HCT116 (cell line): ENCODE results near the gene FAM53B. TPM values are rescaled to one million over a fixed set of nuclear protein-coding genes. Genes with fewer than 3 reads are reported as not detected.

Experiments used
- ATAC-seq: fragments of 200-7000 bp; cut with Tn5 transposase; 2 replicates; pipeline ENCODE4 v1.9.1; 2020; ENCODE audit warnings: mild to moderate bottlenecking, moderate library complexity
- BruUV-seq: library from RNA; stranded (reverse); fragments of 400-500 nt; replicated peaks from 2 replicates; lab custom pipeline; 2021; lab: Mats Ljungman, UMichigan
- CTCF ChIA-PET: fragments of 300-600 bp; sonication (Branson Sonifier 250); formaldehyde crosslinking; loops from one replicate; lab custom pipeline; 2021; ENCODE audit warnings: antibody characterized with exemption; lab: Charles Lee
- POLR2A ChIA-PET: fragments of 300-600, 350-600 bp; sonication (Branson Sonifier 250); formaldehyde crosslinking; loops from one replicate; lab custom pipeline; 2021; ENCODE audit warnings: antibody characterized with exemption; lab: Charles Lee
- RAD21 ChIA-PET, 2 experiments: fragments of 300-600 bp; sonication (Branson Sonifier 250); formaldehyde crosslinking; loops; one replicate each; lab custom pipeline; 2023; ENCODE audit warnings: low total read pairs in 2 of 2; ENCODE audit not compliant: uncharacterized antibody in 2 of 2, unreplicated experiment in 2 of 2, low non-redundant PET in 1 of 2; lab: Charles Lee
- DNase-seq: peaks from one replicate; pipeline ENCODE4 v3.0.0-alpha.2; 2010; ENCODE audit warnings: low read depth, low spot score
- H2AFZ ChIP-seq: fragments of 200-600 bp; shearing (Covaris generic), sonication (generic); 2 replicates; pipeline ENCODE4 v1.6.1; 2017; ENCODE audit warnings: low read depth, mixed run types, mixed read lengths, antibody characterized with exemption, low read length; ENCODE audit not compliant: poor library complexity, severe bottlenecking
- H3K27ac ChIP-seq: 2 replicates; pipeline ENCODE4 v1.5.1; 2012; ENCODE audit warnings: low read depth, low read length
- H3K27me3 ChIP-seq: fragments of 200-600 bp; sonication (generic); 2 replicates; pipeline ENCODE4 v1.6.1; 2016; ENCODE audit warnings: mixed run types, low read length, mixed read lengths; ENCODE audit not compliant: insufficient read depth
- H3K36me3 ChIP-seq, 2 experiments: fragments of 200-500 bp in 1 of 2; fragments of 200-600 bp in 1 of 2; sonication (Bioruptor generic) in 1 of 2; sonication (generic) in 1 of 2; 2 replicates each; pipeline versions ENCODE4 v1.5.1 to v1.6.1; 2014 to 2016; ENCODE audit warnings: low read length in 2 of 2, inconsistent platforms in 1 of 2, mixed read lengths in 1 of 2, mixed run types in 1 of 2; ENCODE audit not compliant: insufficient read depth in 2 of 2, control insufficient read depth in 1 of 2
- H3K4me1 ChIP-seq, 2 experiments: fragments of 200-600 bp in 1 of 2; sonication (generic) in 1 of 2; 2 replicates each; pipeline versions ENCODE4 v1.5.1 to v1.6.1; 2012 to 2017; ENCODE audit warnings: low read length in 2 of 2, inconsistent platforms in 1 of 2, mild to moderate bottlenecking in 1 of 2, mixed read lengths in 1 of 2, mixed run types in 1 of 2, moderate library complexity in 1 of 2; ENCODE audit not compliant: insufficient read depth in 2 of 2, control insufficient read depth in 1 of 2
- H3K4me2 ChIP-seq: fragments of 200-600 bp; sonication (generic); 2 replicates; pipeline ENCODE4 v1.6.1; 2017; ENCODE audit warnings: mixed run types, low read length, mixed read lengths
- H3K4me3 ChIP-seq, 2 experiments: fragments of 200-600 bp in 1 of 2; sonication (generic) in 1 of 2; replicated peaks in 1 of 2; 2 replicates each; pipeline ENCODE4 v1.5.1; 2011 to 2016; ENCODE audit warnings: low read length in 2 of 2, control low read depth in 1 of 2, low read depth in 1 of 2, mild to moderate bottlenecking in 1 of 2, mixed read lengths in 1 of 2, mixed run types in 1 of 2
- H3K79me2 ChIP-seq: fragments of 200-600 bp; sonication (generic); 2 replicates; pipeline ENCODE4 v1.6.1; 2017; ENCODE audit warnings: mild to moderate bottlenecking, mixed run types, low read length, moderate library complexity, mixed read lengths; ENCODE audit not compliant: insufficient read depth
- H3K9ac ChIP-seq: fragments of 200-600 bp; sonication (generic); 2 replicates; pipeline ENCODE4 v1.6.1; 2016; ENCODE audit warnings: low read length, mixed read lengths
- H3K9me2 ChIP-seq: fragments of 200-600 bp; sonication (generic), shearing (Covaris generic); 2 replicates; pipeline ENCODE4 v1.6.1; 2017; ENCODE audit warnings: mixed run types, mild to moderate bottlenecking, moderate library complexity; ENCODE audit not compliant: insufficient read depth
- H3K9me3 ChIP-seq, 2 experiments: fragments of 200-500 bp in 1 of 2; fragments of 200-600 bp in 1 of 2; sonication (Bioruptor generic) in 1 of 2; sonication (generic) in 1 of 2; 2 replicates each; pipeline ENCODE4 v1.6.1; 2014 to 2017; ENCODE audit warnings: low read length in 2 of 2, mixed read lengths in 2 of 2, inconsistent platforms in 1 of 2, low read depth in 1 of 2, mild to moderate bottlenecking in 1 of 2, mixed run types in 1 of 2, moderate library complexity in 1 of 2; ENCODE audit not compliant: control insufficient read depth in 1 of 2, insufficient read depth in 1 of 2
- H4K20me1 ChIP-seq: fragments of 200-600 bp; sonication (generic), shearing (Covaris generic); 2 replicates; pipeline ENCODE4 v1.6.1; 2017; ENCODE audit warnings: mixed run types, mild to moderate bottlenecking, moderate library complexity; ENCODE audit not compliant: insufficient read depth
- EGR1 ChIP-seq: IDR thresholded peaks from 2 replicates; pipeline ENCODE4 v1.6.1; 2012; ENCODE audit warnings: low read depth
- EZH2 ChIP-seq: fragments of 200-600 bp; sonication (generic); IDR thresholded peaks from 2 replicates; pipeline ENCODE4 v1.6.1; 2017; ENCODE audit warnings: antibody characterized with exemption, mixed run types
- EZH2phosphoT487 ChIP-seq: fragments of 200-600 bp; IDR thresholded peaks from 2 replicates; pipeline ENCODE4 v1.6.1; 2018; ENCODE audit warnings: antibody characterized with exemption, borderline replicate concordance
- SP1 ChIP-seq: IDR thresholded peaks from 2 replicates; pipeline ENCODE4 v1.6.1; 2012; ENCODE audit warnings: low read depth
- YY1 ChIP-seq: IDR thresholded peaks from 2 replicates; pipeline ENCODE4 v1.6.1; 2011; ENCODE audit warnings: low read length, low read depth, moderate library complexity, mild to moderate bottlenecking; ENCODE audit not compliant: insufficient replicate concordance; ENCODE audit errors: extremely low read depth
- ZNF274 ChIP-seq: fragments of 200-500 bp; sonication (Bioruptor generic); IDR thresholded peaks from 2 replicates; pipeline ENCODE4 v1.6.1; 2014; ENCODE audit warnings: mild to moderate bottlenecking, low read depth, low read length, inconsistent platforms
- intact Hi-C: fragments of 100-400 bp; cut with micrococcal nuclease; formaldehyde crosslinking; loops from 2 replicates; pipeline ENCODE4 v1.10.0; 2022
- total RNA-seq: library from RNA; stranded (reverse); gene quantifications from one replicate; pipeline ENCODE4 v1.2.1, GENCODE V29; 2021; ENCODE audit not compliant: unreplicated experiment
- TF ChIP-seq, protein P1 (sequence below): IDR thresholded peaks from 2 replicates; pipeline ENCODE4 v1.6.1; 2011; ENCODE audit warnings: mild to moderate bottlenecking, low read length, moderate library complexity; ENCODE audit not compliant: insufficient replicate concordance; ENCODE audit errors: extremely low read depth

Gene FAM53B
- total RNA-seq, 1 experiment from 2014 or later = 19.6 TPM

DNA sequence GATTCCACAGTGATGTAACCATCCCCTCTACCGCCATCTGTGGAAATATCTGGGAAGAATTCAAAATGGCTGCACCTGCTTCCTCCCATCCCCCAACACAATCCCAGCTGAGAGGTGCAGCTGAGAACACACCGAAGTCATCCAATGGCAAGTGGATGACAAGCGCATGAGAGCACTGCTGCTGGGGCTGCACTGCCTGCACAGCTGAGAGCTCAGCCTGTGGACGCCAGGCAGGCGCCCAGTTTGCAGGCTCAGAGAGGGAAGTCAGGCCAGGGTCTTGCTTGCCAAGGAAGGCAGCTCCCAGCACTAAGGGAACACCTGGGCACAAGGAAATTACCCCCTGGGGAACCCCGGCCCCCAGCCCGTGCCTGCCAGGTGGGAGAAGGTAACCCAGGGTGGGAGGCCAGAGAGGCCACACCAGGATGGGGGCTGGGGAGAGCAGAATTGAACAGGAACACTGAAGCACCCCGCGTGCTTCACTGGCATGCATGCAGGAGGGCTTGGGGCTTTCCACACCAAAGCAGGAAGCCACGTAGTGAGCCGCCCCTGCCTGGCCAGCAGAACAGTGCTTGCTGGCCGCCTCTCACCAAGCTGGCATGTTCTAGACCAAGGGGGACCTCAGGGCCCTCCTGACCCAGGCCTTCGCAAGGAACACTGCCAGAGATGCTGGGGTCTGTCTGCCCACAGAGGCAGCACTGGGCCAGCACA lies 46.2 kb downstream of the FAM53B start:
- CTCF ChIA-PET = no interaction called here
- Histone ChIP-seq H3K9ac (no peak overlapping the region), H3K4me2 (no peak overlapping the region), H3K9me2 (no peaks in the 10 kb centered on the region), H3K4me1 (no peaks in the 10 kb centered on the region), H3K79me2 (no peaks in the 10 kb centered on the region), H3K36me3 (peaks cover 0 to 3% of the 10 kb centered on the region in 2 experiments; a peak in 2 of 4 replicates), H3K27ac (no peak overlapping the region), H3K9me3 (no peaks in the 10 kb centered on the region), H3K27me3 (no peaks in the 10 kb centered on the region), H4K20me1 (no peaks in the 10 kb centered on the region), H2AFZ (no peak overlapping the region), H3K4me3 (no peak overlapping the region)
- no peak for TF ChIP-seq ZNF274
- TF ChIP-seq EZH2phosphoT487 = no peak
- no peak for TF ChIP-seq EZH2
- no peak for TF ChIP-seq SP1
- TF ChIP-seq, protein P1, sequence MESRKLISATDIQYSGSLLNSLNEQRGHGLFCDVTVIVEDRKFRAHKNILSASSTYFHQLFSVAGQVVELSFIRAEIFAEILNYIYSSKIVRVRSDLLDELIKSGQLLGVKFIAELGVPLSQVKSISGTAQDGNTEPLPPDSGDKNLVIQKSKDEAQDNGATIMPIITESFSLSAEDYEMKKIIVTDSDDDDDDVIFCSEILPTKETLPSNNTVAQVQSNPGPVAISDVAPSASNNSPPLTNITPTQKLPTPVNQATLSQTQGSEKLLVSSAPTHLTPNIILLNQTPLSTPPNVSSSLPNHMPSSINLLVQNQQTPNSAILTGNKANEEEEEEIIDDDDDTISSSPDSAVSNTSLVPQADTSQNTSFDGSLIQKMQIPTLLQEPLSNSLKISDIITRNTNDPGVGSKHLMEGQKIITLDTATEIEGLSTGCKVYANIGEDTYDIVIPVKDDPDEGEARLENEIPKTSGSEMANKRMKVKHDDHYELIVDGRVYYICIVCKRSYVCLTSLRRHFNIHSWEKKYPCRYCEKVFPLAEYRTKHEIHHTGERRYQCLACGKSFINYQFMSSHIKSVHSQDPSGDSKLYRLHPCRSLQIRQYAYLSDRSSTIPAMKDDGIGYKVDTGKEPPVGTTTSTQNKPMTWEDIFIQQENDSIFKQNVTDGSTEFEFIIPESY = no peak
- TF ChIP-seq YY1 = peak; percentile 76
- no peak for TF ChIP-seq EGR1
- BruUV-seq = no TSS peak
- POLR2A ChIA-PET = no interaction called here
- RAD21 ChIA-PET = no interaction called here
- intact Hi-C loops = no loop called here
- peak; percentile 43 for ATAC-seq
- DNase-seq = no peak
